HEK293 (cell line): Measurements from ENCODE around the gene BORCS6.

ENCODE experiments used
- CTCF ChIA-PET: fragments of 350-600 bp; formaldehyde crosslinking; extraction: SDS; loops from one replicate; lab custom pipeline; 2021; ENCODE audit warnings: antibody characterized with exemption; lab: Yijun Ruan, JAX
- POLR2A ChIA-PET: fragments of 300-600 bp; formaldehyde crosslinking; extraction: SDS; loops from one replicate; lab custom pipeline; 2020; ENCODE audit warnings: antibody characterized with exemption, inconsistent platforms; lab: Yijun Ruan, JAX
- H3K27ac ChIP-seq: fragments of 200-500 bp; sonication (Bioruptor generic); 2 replicates; pipeline ENCODE4 v1.5.1; 2014; ENCODE audit warnings: low read depth, low read length, control low read depth, inconsistent platforms; ENCODE audit errors: extremely low read depth
- H3K36me3 ChIP-seq, 2 experiments: fragments of 200-500 bp in 1 of 2; sonication (Bioruptor generic) in 1 of 2; 1 replicate in 1 of 2; 2 replicates in 1 of 2; pipeline ENCODE4 v1.5.1; 2014 to 2017; ENCODE audit warnings: inconsistent platforms in 2 of 2, low read length in 2 of 2; ENCODE audit not compliant: control insufficient read depth in 2 of 2, insufficient read depth in 1 of 2
- H3K4me1 ChIP-seq: fragments of 200-500 bp; sonication (Bioruptor generic); 2 replicates; pipeline ENCODE4 v1.5.1; 2014; ENCODE audit warnings: mild to moderate bottlenecking, low read length, inconsistent platforms; ENCODE audit not compliant: control insufficient read depth, insufficient read depth
- H3K4me3 ChIP-seq: 2 replicates; pipeline ENCODE4 v1.5.1; 2011; ENCODE audit warnings: low read depth, mild to moderate bottlenecking, control low read depth, low read length, moderate library complexity
- H3K9me3 ChIP-seq: fragments of 200-500 bp; sonication (Bioruptor generic); 2 replicates; pipeline ENCODE4 v1.5.1; 2014; ENCODE audit warnings: low read depth, low read length, inconsistent platforms; ENCODE audit not compliant: control insufficient read depth, insufficient read depth
- EGR2 ChIP-seq: fragments of 450-650 bp; formaldehyde crosslinking; IDR thresholded peaks from 2 replicates; pipeline ENCODE4 v1.5.1; 2016; ENCODE audit warnings: low read depth, missing biosample characterization, missing genetic modification characterization
- GLIS1 ChIP-seq: fragments of 450-650 bp; formaldehyde crosslinking; IDR thresholded peaks from 2 replicates; pipeline ENCODE4 v1.5.1; 2016; ENCODE audit warnings: missing biosample characterization, missing genetic modification characterization
- HOXC10 ChIP-seq: sonication (generic); formaldehyde crosslinking; IDR thresholded peaks from 2 replicates; pipeline ENCODE4 v1.8.1; 2023; ENCODE audit warnings: mild to moderate bottlenecking, missing genetic modification reagents
- IKZF3 ChIP-seq: fragments of 450-650 bp; IDR thresholded peaks from 2 replicates; pipeline ENCODE4 v1.5.0; 2018; ENCODE audit warnings: missing biosample characterization, mild to moderate bottlenecking, missing genetic modification characterization, moderate library complexity
- KLF1 ChIP-seq: fragments of 450-650 bp; formaldehyde crosslinking; IDR thresholded peaks from 2 replicates; pipeline ENCODE4 v1.5.1; 2016; ENCODE audit warnings: missing biosample characterization, missing genetic modification characterization
- SP2 ChIP-seq: fragments of 450-650 bp; formaldehyde crosslinking; IDR thresholded peaks from 2 replicates; pipeline ENCODE4 v1.5.1; 2016; ENCODE audit warnings: missing biosample characterization, missing genetic modification characterization
- SP7 ChIP-seq: fragments of 450-650 bp; formaldehyde crosslinking; IDR thresholded peaks from 2 replicates; pipeline ENCODE4 v1.5.1; 2016; ENCODE audit warnings: missing biosample characterization, missing genetic modification characterization
- ZBTB20 ChIP-seq: fragments of 450-650 bp; formaldehyde crosslinking; IDR thresholded peaks from 2 replicates; pipeline ENCODE4 v1.5.1; 2016; ENCODE audit warnings: missing biosample characterization, missing genetic modification characterization
- ZBTB48 ChIP-seq: fragments of 450-650 bp; formaldehyde crosslinking; IDR thresholded peaks from 2 replicates; pipeline ENCODE4 v1.5.1; 2016; ENCODE audit warnings: missing biosample characterization, missing genetic modification characterization
- ZBTB8A ChIP-seq: fragments of 450-650 bp; formaldehyde crosslinking; IDR thresholded peaks from 2 replicates; pipeline ENCODE4 v1.5.1; 2016; ENCODE audit warnings: missing biosample characterization, missing genetic modification characterization
- ZFHX2 ChIP-seq: fragments of 450-650 bp; formaldehyde crosslinking; conservative IDR thresholded peaks from 2 replicates; pipeline ENCODE4 v1.5.1; 2016; ENCODE audit warnings: missing biosample characterization, missing genetic modification characterization
- ZNF2 ChIP-seq: fragments of 450-650 bp; formaldehyde crosslinking; IDR thresholded peaks from 2 replicates; pipeline ENCODE4 v1.5.1; 2016; ENCODE audit warnings: missing biosample characterization, missing genetic modification characterization
- ZNF266 ChIP-seq: fragments of 450-650 bp; formaldehyde crosslinking; IDR thresholded peaks from 2 replicates; pipeline ENCODE4 v1.5.1; 2016; ENCODE audit warnings: missing biosample characterization, missing genetic modification characterization, low read depth
- ZNF350 ChIP-seq: fragments of 450-650 bp; formaldehyde crosslinking; IDR thresholded peaks from 2 replicates; pipeline ENCODE4 v1.5.0; 2017; ENCODE audit warnings: missing biosample characterization, mild to moderate bottlenecking, missing genetic modification characterization
- ZNF423 ChIP-seq: fragments of 450-650 bp; formaldehyde crosslinking; IDR thresholded peaks from 2 replicates; pipeline ENCODE4 v1.5.1; 2016; ENCODE audit warnings: missing biosample characterization, missing genetic modification characterization
- ZNF426 ChIP-seq: fragments of 450-650 bp; formaldehyde crosslinking; IDR thresholded peaks from 2 replicates; pipeline ENCODE4 v1.5.1; 2017; ENCODE audit warnings: missing biosample characterization, missing genetic modification characterization, mild to moderate bottlenecking, inconsistent platforms, moderate library complexity
- ZNF549 ChIP-seq: fragments of 450-650 bp; IDR thresholded peaks from 2 replicates; pipeline ENCODE4 v1.5.1; 2018; ENCODE audit warnings: missing biosample characterization, missing genetic modification characterization, mild to moderate bottlenecking, inconsistent platforms, moderate library complexity
- ZNF660 ChIP-seq: fragments of 450-650 bp; IDR thresholded peaks from 2 replicates; pipeline ENCODE4 v1.5.1; 2018; ENCODE audit warnings: missing biosample characterization, mild to moderate bottlenecking, missing genetic modification characterization
- ZNF670 ChIP-seq: fragments of 450-650 bp; formaldehyde crosslinking; IDR thresholded peaks from 2 replicates; pipeline ENCODE4 v1.5.1; 2016; ENCODE audit warnings: missing biosample characterization, missing genetic modification characterization, low read depth
- ZNF76 ChIP-seq: fragments of 450-650 bp; formaldehyde crosslinking; IDR thresholded peaks from 2 replicates; pipeline ENCODE4; 2016; ENCODE audit warnings: low read depth, missing biosample characterization, missing genetic modification characterization, borderline replicate concordance
- ZSCAN30 ChIP-seq: fragments of 450-650 bp; IDR thresholded peaks from 2 replicates; pipeline ENCODE4 v1.5.1; 2018; ENCODE audit warnings: missing biosample characterization, mild to moderate bottlenecking, missing genetic modification characterization, moderate library complexity
- TF ChIP-seq, protein P1 (sequence below): fragments of 450-650 bp; formaldehyde crosslinking; IDR thresholded peaks from 2 replicates; pipeline ENCODE4 v1.5.1; 2016; ENCODE audit warnings: missing biosample characterization, missing genetic modification characterization
- TF ChIP-seq, protein P2 (sequence below): fragments of 450-650 bp; formaldehyde crosslinking; IDR thresholded peaks from 2 replicates; pipeline ENCODE4 v1.5.1; 2017; ENCODE audit warnings: missing biosample characterization, missing genetic modification characterization
- TF ChIP-seq, protein P3 (sequence below): fragments of 450-650 bp; formaldehyde crosslinking; IDR thresholded peaks from 2 replicates; pipeline ENCODE4 v1.5.1; 2017; ENCODE audit warnings: missing biosample characterization, missing genetic modification characterization
- TF ChIP-seq, protein P4 (sequence below): fragments of 450-650 bp; formaldehyde crosslinking; IDR thresholded peaks from 2 replicates; pipeline ENCODE4 v1.5.1; 2016; ENCODE audit warnings: missing biosample characterization, missing genetic modification characterization
- TF ChIP-seq, protein P5 (sequence below): fragments of 450-650 bp; formaldehyde crosslinking; IDR thresholded peaks from 2 replicates; pipeline ENCODE4 v1.5.1; 2017; ENCODE audit warnings: missing biosample characterization, missing genetic modification characterization
- TF ChIP-seq, protein P6 (sequence below): fragments of 450-650 bp; formaldehyde crosslinking; optimal IDR thresholded peaks from 2 replicates; pipeline ENCODE3; 2016; ENCODE audit warnings: missing biosample characterization, mild to moderate bottlenecking, missing genetic modification characterization

Gene BORCS6

DNA sequence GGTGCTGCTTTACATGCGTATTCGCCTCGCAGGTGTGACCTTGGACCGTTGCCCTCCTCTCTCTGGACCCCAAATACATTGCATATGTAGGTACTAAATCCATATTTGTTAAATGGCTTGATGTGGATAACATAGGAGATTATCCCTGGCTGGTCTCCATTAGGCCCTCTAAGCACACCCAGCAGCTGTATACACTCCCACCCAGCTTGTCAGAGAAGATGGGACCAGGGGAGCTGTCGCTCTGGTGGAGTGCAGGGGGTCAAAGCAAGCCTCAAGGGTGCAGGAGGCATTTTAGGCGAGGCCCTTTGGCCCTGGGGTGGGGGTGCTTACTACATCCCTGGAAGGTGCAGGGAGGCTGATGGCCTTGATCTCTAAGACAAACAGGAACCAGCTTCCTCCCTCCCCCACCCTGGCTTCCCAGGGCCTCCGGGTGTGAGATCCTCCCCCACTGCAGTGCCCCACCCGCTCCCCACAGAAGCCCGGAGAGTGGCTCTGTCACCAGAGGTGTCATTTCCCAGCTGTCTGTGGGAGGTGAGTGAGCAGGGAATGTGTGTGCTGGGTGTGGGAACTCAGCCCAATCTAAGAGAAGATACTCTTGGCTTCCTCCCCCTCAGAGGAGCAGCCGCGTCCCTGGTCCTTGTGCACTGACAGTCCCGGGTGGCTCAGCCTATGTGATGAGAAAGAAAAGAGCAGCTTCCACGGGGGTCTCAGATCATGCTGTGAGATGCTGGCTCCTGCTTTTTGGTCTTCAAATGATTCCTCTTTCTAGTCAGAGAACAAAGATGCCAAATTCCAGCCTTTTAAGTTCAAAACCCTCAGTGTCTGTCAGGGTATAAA is 25.8 kb downstream of the BORCS6 start:
- peaks cover 24% of the 10 kb centered on the region for H3K4me1 ChIP-seq
- CTCF ChIA-PET = interaction anchor here (0.6 kb wide), 1 partner anchor 19 kb away, joined by 3 read pairs; no protein-coding TSS in a partner anchor
- H3K36me3 ChIP-seq = peaks cover 12 to 27% of the 10 kb centered on the region in 2 experiments; a peak in 2 of 3 replicates
- H3K9me3 ChIP-seq = no peaks in the 10 kb centered on the region
- POLR2A ChIA-PET = interaction anchor here (0.6 to 1.8 kb wide), 8 partner anchors 9 to 213 kb away, joined by 3 to 25 read pairs (median 3); partner anchors contain the start of genes AURKB, BORCS6, HES7 and KRABD2
- H3K27ac ChIP-seq = peak overlapping the region; percentile 96
- no peak overlapping the region for H3K4me3 ChIP-seq
- TF ChIP-seq, protein P1, sequence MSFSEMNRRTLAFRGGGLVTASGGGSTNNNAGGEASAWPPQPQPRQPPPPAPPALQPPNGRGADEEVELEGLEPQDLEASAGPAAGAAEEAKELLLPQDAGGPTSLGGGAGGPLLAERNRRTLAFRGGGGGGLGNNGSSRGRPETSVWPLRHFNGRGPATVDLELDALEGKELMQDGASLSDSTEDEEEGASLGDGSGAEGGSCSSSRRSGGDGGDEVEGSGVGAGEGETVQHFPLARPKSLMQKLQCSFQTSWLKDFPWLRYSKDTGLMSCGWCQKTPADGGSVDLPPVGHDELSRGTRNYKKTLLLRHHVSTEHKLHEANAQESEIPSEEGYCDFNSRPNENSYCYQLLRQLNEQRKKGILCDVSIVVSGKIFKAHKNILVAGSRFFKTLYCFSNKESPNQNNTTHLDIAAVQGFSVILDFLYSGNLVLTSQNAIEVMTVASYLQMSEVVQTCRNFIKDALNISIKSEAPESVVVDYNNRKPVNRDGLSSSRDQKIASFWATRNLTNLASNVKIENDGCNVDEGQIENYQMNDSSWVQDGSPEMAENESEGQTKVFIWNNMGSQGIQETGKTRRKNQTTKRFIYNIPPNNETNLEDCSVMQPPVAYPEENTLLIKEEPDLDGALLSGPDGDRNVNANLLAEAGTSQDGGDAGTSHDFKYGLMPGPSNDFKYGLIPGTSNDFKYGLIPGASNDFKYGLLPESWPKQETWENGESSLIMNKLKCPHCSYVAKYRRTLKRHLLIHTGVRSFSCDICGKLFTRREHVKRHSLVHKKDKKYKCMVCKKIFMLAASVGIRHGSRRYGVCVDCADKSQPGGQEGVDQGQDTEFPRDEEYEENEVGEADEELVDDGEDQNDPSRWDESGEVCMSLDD (tag by site-specific recombination) = 0 out of 2 replicates have a peak, but pooled peaks have one; percentile 20
- TF ChIP-seq ZNF266 = no peak
- peak; percentile 74 for TF ChIP-seq ZBTB20
- peak; percentile 97 for TF ChIP-seq GLIS1 (tag by site-specific recombination)
- peak; percentile 53; the same call in 1 of the 2 replicates for TF ChIP-seq ZNF76 (tag by site-specific recombination)
- TF ChIP-seq ZNF350 (tag by site-specific recombination) = no peak
- TF ChIP-seq ZNF2 (tag by site-specific recombination) = no peak
- no peak for TF ChIP-seq ZNF426
- peak; percentile 35; the same call in 1 of the 2 replicates for TF ChIP-seq ZBTB8A (tag by site-specific recombination)
- TF ChIP-seq ZSCAN30 (tag by site-specific recombination) = 0 out of 2 replicates have a peak, but pooled peaks have one; percentile 6
- TF ChIP-seq, protein P2, sequence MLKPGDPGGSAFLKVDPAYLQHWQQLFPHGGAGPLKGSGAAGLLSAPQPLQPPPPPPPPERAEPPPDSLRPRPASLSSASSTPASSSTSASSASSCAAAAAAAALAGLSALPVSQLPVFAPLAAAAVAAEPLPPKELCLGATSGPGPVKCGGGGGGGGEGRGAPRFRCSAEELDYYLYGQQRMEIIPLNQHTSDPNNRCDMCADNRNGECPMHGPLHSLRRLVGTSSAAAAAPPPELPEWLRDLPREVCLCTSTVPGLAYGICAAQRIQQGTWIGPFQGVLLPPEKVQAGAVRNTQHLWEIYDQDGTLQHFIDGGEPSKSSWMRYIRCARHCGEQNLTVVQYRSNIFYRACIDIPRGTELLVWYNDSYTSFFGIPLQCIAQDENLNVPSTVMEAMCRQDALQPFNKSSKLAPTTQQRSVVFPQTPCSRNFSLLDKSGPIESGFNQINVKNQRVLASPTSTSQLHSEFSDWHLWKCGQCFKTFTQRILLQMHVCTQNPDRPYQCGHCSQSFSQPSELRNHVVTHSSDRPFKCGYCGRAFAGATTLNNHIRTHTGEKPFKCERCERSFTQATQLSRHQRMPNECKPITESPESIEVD = no peak
- TF ChIP-seq SP7 (tag by site-specific recombination) = peak; percentile 52; the same call in 1 of the 2 replicates
- peak; percentile 70 for TF ChIP-seq ZBTB48 (tag by site-specific recombination)
- TF ChIP-seq KLF1 (tag by site-specific recombination) = peak; percentile 76
- TF ChIP-seq, protein P3, sequence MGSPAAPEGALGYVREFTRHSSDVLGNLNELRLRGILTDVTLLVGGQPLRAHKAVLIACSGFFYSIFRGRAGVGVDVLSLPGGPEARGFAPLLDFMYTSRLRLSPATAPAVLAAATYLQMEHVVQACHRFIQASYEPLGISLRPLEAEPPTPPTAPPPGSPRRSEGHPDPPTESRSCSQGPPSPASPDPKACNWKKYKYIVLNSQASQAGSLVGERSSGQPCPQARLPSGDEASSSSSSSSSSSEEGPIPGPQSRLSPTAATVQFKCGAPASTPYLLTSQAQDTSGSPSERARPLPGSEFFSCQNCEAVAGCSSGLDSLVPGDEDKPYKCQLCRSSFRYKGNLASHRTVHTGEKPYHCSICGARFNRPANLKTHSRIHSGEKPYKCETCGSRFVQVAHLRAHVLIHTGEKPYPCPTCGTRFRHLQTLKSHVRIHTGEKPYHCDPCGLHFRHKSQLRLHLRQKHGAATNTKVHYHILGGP (tag by site-specific recombination) = peak; percentile 17; the same call in 1 of the 2 replicates
- TF ChIP-seq, protein P4, sequence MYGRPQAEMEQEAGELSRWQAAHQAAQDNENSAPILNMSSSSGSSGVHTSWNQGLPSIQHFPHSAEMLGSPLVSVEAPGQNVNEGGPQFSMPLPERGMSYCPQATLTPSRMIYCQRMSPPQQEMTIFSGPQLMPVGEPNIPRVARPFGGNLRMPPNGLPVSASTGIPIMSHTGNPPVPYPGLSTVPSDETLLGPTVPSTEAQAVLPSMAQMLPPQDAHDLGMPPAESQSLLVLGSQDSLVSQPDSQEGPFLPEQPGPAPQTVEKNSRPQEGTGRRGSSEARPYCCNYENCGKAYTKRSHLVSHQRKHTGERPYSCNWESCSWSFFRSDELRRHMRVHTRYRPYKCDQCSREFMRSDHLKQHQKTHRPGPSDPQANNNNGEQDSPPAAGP (tag by site-specific recombination) = peak; percentile 81; the same call in 1 of the 2 replicates
- TF ChIP-seq ZNF549 (tag by site-specific recombination) = no peak
- TF ChIP-seq ZFHX2 = peak; percentile 86
- TF ChIP-seq, protein P5, sequence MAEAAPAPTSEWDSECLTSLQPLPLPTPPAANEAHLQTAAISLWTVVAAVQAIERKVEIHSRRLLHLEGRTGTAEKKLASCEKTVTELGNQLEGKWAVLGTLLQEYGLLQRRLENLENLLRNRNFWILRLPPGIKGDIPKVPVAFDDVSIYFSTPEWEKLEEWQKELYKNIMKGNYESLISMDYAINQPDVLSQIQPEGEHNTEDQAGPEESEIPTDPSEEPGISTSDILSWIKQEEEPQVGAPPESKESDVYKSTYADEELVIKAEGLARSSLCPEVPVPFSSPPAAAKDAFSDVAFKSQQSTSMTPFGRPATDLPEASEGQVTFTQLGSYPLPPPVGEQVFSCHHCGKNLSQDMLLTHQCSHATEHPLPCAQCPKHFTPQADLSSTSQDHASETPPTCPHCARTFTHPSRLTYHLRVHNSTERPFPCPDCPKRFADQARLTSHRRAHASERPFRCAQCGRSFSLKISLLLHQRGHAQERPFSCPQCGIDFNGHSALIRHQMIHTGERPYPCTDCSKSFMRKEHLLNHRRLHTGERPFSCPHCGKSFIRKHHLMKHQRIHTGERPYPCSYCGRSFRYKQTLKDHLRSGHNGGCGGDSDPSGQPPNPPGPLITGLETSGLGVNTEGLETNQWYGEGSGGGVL (tag by site-specific recombination) = peak; percentile 91
- peak; percentile 57; the same call in 1 of the 2 replicates for TF ChIP-seq IKZF3 (tag by site-specific recombination)
- TF ChIP-seq HOXC10 (CRISPR knock-in tag) = no peak
- TF ChIP-seq ZNF660 (tag by site-specific recombination) = 0 out of 2 replicates have a peak, but pooled peaks have one; percentile 47
- TF ChIP-seq EGR2 = peak; percentile 91
- peak; percentile 56 for TF ChIP-seq SP2 (tag by site-specific recombination)
- TF ChIP-seq, protein P6, sequence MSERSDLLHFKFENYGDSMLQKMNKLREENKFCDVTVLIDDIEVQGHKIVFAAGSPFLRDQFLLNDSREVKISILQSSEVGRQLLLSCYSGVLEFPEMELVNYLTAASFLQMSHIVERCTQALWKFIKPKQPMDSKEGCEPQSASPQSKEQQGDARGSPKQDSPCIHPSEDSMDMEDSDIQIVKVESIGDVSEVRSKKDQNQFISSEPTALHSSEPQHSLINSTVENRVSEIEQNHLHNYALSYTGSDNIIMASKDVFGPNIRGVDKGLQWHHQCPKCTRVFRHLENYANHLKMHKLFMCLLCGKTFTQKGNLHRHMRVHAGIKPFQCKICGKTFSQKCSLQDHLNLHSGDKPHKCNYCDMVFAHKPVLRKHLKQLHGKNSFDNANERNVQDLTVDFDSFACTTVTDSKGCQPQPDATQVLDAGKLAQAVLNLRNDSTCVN (tag by site-specific recombination) = no peak
- TF ChIP-seq ZNF423 (tag by site-specific recombination) = peak; percentile 75; the same call in 1 of the 2 replicates
- TF ChIP-seq ZNF670 (tag by site-specific recombination) = no peak
